Retinal pigment epithelial cell (primary cell): ENCODE data around the gene DSCAM.

ENCODE experiments used
- DNase-seq: peaks from one replicate; pipeline ENCODE4 v3.0.0-alpha.2; 2010; ENCODE audit warnings: low read depth
- H3K4me3 ChIP-seq: 2 replicates; pipeline ENCODE4 v1.5.1; 2011; ENCODE audit warnings: mild to moderate bottlenecking, low read length, control low read depth, moderate library complexity
- CTCF ChIP-seq: conservative IDR thresholded peaks from 2 replicates; pipeline ENCODE4 v1.5.1; 2011; ENCODE audit warnings: low read depth, low read length, control low read depth, inconsistent platforms

DSCAM gene

GRCh38 chr21:40160911-40161310 is 686.0 kb downstream of the DSCAM start:
- TF ChIP-seq CTCF, result no peak
- DNase-seq, result no peak
- H3K4me3 ChIP-seq, result no peak overlapping the region

- TF ChIP-seq CTCF, result no peak
- H3K4me3 ChIP-seq, result no peak overlapping the region
- DNase-seq, result no peak
Observed at GRCh38 chr21:40158366-40158765, 688.6 kb downstream of the DSCAM start.

- DNase-seq, result no peak
- H3K4me3 ChIP-seq, result no peak overlapping the region
- TF ChIP-seq CTCF, result no peak
Observed at GRCh38 chr21:40155563-40155962, 691.4 kb downstream of the DSCAM start.

- no peak for DNase-seq
- no peak for TF ChIP-seq CTCF
- no peak overlapping the region for H3K4me3 ChIP-seq
Observed at GRCh38 chr21:40153351-40153750, 693.6 kb downstream of the DSCAM start.

- DNase-seq, result no peak
- no peak for TF ChIP-seq CTCF
- H3K4me3 ChIP-seq, result no peak overlapping the region
Observed at GRCh38 chr21:40152476-40152875, 694.5 kb downstream of the DSCAM start.

GRCh38 chr21:40151611-40152010 is 695.3 kb downstream of the DSCAM start:
- DNase-seq, result no peak
- TF ChIP-seq CTCF, result no peak
- H3K4me3 ChIP-seq, result no peak overlapping the region

- no peak for TF ChIP-seq CTCF
- H3K4me3 ChIP-seq, result no peak overlapping the region
- no peak for DNase-seq
Observed at GRCh38 chr21:40146216-40146837, 700.6 kb downstream of the DSCAM start.
